Ascending aorta (tissue), 2 donors: Measurements from ENCODE around the gene AIFM3. TPM values are rescaled to one million over a fixed set of nuclear protein-coding genes. Genes with fewer than 3 reads are reported as not detected.

Experiments used
- DNase-seq, 2 donors: peaks; one replicate each; pipeline ENCODE4 v3.0.0-alpha.2; 2019; ENCODE audit warnings: low spot score in 2 of 2
- H3K27ac ChIP-seq, 2 donors: fragments of 200-600 bp; sonication (generic); one replicate each; pipeline ENCODE4 v1.5.1; 2016 to 2017; ENCODE audit warnings: mild to moderate bottlenecking in 1 of 2
- H3K27me3 ChIP-seq: fragments of 200-600 bp; sonication (generic); one replicate; pipeline ENCODE4 v1.5.1; 2017
- H3K36me3 ChIP-seq, 2 donors: fragments of 200-600 bp; sonication (generic); one replicate each; pipeline ENCODE4 v1.5.1; 2016
- H3K4me1 ChIP-seq, 2 donors: fragments of 200-600 bp; sonication (generic); one replicate each; pipeline ENCODE4 v1.5.1; 2016 to 2017; ENCODE audit warnings: mild to moderate bottlenecking in 1 of 2
- H3K4me3 ChIP-seq, 2 donors: fragments of 200-600 bp; sonication (generic); one replicate each; pipeline ENCODE4 v1.5.1; 2016 to 2017; ENCODE audit warnings: mild to moderate bottlenecking in 1 of 2
- H3K9me3 ChIP-seq, 2 donors: fragments of 200-600 bp; sonication (generic); one replicate each; pipeline ENCODE4 v1.5.1; 2016
- intact Hi-C: fragments of 100-400 bp; cut with DNase I; formaldehyde crosslinking; loops from one replicate; pipeline ENCODE4 v1.15.1; 2023
- total RNA-seq: library from RNA; depleted of rRNA; stranded (reverse); fragments of >200 nt; gene quantifications from one replicate; pipeline ENCODE4 v1.1.0, GENCODE V29; 2016
- TF ChIP-seq, protein P1 (sequence below), 3 experiments: fragments of 200-600 bp in 2 of 3; fragments of 450-650 bp in 1 of 3; sonication (generic) in 2 of 3; IDR thresholded peaks; one replicate each; pipeline ENCODE4 v1.5.1; 2016 to 2019; ENCODE audit warnings: antibody characterized with exemption in 3 of 3, mild to moderate bottlenecking in 1 of 3, moderate library complexity in 1 of 3

Gene AIFM3
- total RNA-seq, 1 donor from 2014 or later, result not detected

DNA sequence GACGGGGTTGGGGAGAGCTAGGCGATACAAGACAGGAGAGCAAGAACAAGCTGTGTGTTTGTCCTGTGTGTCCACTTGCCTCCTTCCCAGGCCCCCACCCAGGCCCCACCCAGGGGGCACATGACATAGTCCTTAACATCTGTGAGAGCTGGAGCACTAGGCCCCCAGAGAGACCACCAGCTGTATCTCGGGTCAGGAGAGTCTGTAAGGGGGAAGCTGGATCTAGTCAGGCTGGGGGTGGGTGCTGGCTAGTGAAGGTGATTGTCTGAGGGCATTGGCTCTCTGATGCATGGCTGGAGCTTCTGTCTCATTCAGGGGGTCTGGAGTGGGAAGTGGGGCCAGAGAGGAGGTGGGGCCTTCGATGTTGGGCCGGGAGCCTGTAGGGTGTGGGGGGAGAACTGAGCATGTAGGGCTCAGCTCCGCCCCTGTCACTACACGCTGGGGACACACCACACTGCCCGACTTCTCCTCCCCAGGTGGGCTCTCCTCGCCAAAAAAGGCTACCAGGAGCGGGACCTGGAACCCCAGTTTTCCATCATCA is 48.5 kb downstream of the AIFM3 start:
- intact Hi-C loops, result loop anchor here (5.0 kb wide), 1 partner anchor 33 kb away; the partner anchor contains the start of gene LZTR1
- H3K27ac ChIP-seq, result no peak overlapping the region
- TF ChIP-seq, protein P1, sequence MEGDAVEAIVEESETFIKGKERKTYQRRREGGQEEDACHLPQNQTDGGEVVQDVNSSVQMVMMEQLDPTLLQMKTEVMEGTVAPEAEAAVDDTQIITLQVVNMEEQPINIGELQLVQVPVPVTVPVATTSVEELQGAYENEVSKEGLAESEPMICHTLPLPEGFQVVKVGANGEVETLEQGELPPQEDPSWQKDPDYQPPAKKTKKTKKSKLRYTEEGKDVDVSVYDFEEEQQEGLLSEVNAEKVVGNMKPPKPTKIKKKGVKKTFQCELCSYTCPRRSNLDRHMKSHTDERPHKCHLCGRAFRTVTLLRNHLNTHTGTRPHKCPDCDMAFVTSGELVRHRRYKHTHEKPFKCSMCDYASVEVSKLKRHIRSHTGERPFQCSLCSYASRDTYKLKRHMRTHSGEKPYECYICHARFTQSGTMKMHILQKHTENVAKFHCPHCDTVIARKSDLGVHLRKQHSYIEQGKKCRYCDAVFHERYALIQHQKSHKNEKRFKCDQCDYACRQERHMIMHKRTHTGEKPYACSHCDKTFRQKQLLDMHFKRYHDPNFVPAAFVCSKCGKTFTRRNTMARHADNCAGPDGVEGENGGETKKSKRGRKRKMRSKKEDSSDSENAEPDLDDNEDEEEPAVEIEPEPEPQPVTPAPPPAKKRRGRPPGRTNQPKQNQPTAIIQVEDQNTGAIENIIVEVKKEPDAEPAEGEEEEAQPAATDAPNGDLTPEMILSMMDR (IDR thresholded peaks at IDR 0.05), result no peak

DNA sequence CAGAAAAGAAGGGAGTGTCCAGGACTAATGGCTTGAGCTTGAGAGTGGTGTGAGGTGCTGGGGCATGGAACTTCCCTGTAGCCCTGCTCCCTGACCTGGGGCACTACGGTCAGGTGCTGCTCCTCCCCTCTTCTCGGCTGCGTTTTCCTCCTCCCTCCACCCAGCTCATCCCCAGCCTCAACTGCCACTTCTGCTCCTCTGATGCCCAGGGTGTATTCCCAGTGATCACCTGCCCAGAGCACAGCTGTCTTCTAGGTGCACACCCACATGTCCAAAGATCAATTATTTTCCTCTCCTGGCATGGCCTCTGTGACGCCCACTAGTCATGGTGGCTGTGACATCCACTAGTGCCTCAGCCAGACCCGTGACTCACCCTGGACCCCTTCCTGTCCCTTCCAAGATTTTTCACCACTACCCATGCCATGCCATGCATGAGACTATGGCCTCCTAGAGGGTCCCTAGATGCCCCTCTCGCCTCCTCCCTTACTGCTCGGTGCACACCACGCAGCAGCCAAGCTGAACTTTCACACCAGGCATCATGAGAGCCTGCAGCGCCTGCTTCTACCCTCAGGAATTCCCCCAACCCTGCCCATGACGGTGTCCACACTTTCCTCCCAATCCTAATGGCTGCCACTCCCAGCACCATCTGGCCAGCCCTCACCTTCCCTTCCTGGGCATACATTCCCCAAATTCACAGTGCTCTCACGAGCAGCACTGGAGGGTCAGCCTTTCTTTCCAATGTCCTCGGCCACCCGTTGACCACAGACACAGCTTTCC is 49.8 kb downstream of the AIFM3 start:
- no peaks in the 10 kb centered on the region for H3K9me3 ChIP-seq
- peaks cover 10 to 18% of the 10 kb centered on the region in 2 donors for H3K4me1 ChIP-seq
- H3K27ac ChIP-seq, result no peak overlapping the region
- H3K36me3 ChIP-seq, result no peaks in the 10 kb centered on the region
- DNase-seq, result no peak
- intact Hi-C loops, result loop anchor here (5.0 kb wide), 1 partner anchor 35 kb away; the partner anchor contains the start of gene LZTR1
- TF ChIP-seq, protein P1 (IDR thresholded peaks at IDR 0.05), result no peak
- H3K27me3 ChIP-seq, result no peaks in the 10 kb centered on the region
- H3K4me3 ChIP-seq, result no peak overlapping the region

More for the DNA sequence above, 48.5 kb downstream of the AIFM3 start:
- Histone ChIP-seq H3K9me3 (no peaks in the 10 kb centered on the region), H3K4me1 (peaks cover 10 to 18% of the 10 kb centered on the region in 2 donors), H3K36me3 (no peaks in the 10 kb centered on the region), H3K4me3 (peak overlapping the region in 1 of 2 donors; percentile 59), H3K27me3 (no peaks in the 10 kb centered on the region)
- DNase-seq, result no peak

DNA sequence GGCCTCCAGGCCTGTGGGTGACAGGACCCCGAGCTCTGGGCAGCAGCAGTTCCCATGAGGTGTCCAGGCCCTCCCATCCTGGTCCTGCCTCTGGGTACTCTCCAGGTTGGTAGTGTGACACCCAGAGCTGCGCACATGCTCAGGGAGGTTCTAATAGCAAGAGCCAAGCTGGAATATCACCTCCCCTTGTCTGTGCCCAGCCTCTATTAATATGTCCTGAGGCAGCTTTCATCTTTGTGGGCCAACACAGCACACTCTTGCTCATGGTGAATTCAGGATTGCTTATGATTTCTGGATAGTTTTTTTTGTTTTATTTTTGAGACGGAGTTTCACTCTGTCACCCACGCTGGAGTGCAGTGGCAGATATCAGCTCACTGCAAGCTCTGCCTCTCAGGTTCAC is 51.3 kb downstream of the AIFM3 start:
- Histone ChIP-seq H3K4me3 (no peak overlapping the region), H3K9me3 (no peaks in the 10 kb centered on the region), H3K27me3 (no peaks in the 10 kb centered on the region), H3K36me3 (no peaks in the 10 kb centered on the region), H3K4me1 (peaks cover 10 to 18% of the 10 kb centered on the region in 2 donors), H3K27ac (no peak overlapping the region)
- intact Hi-C loops, result loop anchor here (5.0 kb wide), 1 partner anchor 36 kb away; the partner anchor contains the start of gene LZTR1
- DNase-seq, result no peak
- TF ChIP-seq, protein P1 (IDR thresholded peaks at IDR 0.05), result no peak

GRCh38 chr22:21020802-21021429 is 53.9 kb downstream of the AIFM3 start:
- no peaks in the 10 kb centered on the region for H3K36me3 ChIP-seq
- TF ChIP-seq, protein P1 (IDR thresholded peaks at IDR 0.05), result no peak
- H3K27me3 ChIP-seq, result no peaks in the 10 kb centered on the region
- no peak overlapping the region for H3K4me3 ChIP-seq
- no peaks in the 10 kb centered on the region for H3K9me3 ChIP-seq
- no peak for DNase-seq
- no peak overlapping the region for H3K27ac ChIP-seq
- peaks cover 0 to 2% of the 10 kb centered on the region in 2 donors for H3K4me1 ChIP-seq
- intact Hi-C loops, result no loop called here

GRCh38 chr22:21022507-21022906 is 55.5 kb downstream of the AIFM3 start:
- TF ChIP-seq, protein P1 (IDR thresholded peaks at IDR 0.05), result no peak
- no peak overlapping the region for H3K27ac ChIP-seq
- H3K9me3 ChIP-seq, result no peaks in the 10 kb centered on the region
- DNase-seq, result no peak
- H3K4me3 ChIP-seq, result no peak overlapping the region
- intact Hi-C loops, result no loop called here
- H3K4me1 ChIP-seq, result no peaks in the 10 kb centered on the region
- H3K36me3 ChIP-seq, result no peaks in the 10 kb centered on the region
- no peaks in the 10 kb centered on the region for H3K27me3 ChIP-seq
